GM23248 (cell line): ENCODE measurements around the gene HDGF. TPM values are rescaled to one million over a fixed set of nuclear protein-coding genes. Genes with fewer than 3 reads are reported as not detected.

Experiments used
- DNase-seq: peaks from one replicate; pipeline ENCODE4 v3.0.0-alpha.2; 2015
- H2AFZ ChIP-seq: fragments of 200-600 bp; sonication (generic); 2 replicates; pipeline ENCODE4 v1.6.1; 2016; ENCODE audit warnings: antibody characterized with exemption
- H3F3A ChIP-seq: fragments of 200-600 bp; sonication (generic); 2 replicates; pipeline ENCODE4 v1.6.1; 2016; ENCODE audit warnings: mild to moderate bottlenecking, antibody characterized with exemption, mixed run types; ENCODE audit not compliant: insufficient read depth
- H3K27ac ChIP-seq: fragments of 200-600 bp; sonication (generic); 2 replicates; pipeline ENCODE4 v1.5.1; 2016; ENCODE audit warnings: mild to moderate bottlenecking
- H3K27me3 ChIP-seq: fragments of 200-600 bp; sonication (generic); replicated peaks from 2 replicates; pipeline ENCODE4 v1.6.1; 2016; ENCODE audit warnings: mild to moderate bottlenecking; ENCODE audit not compliant: insufficient read depth
- H3K36me3 ChIP-seq: fragments of 200-600 bp; sonication (generic); 2 replicates; pipeline ENCODE4 v1.6.1; 2016; ENCODE audit warnings: low read depth, mild to moderate bottlenecking
- H3K4me1 ChIP-seq: fragments of 200-600 bp; sonication (generic); 2 replicates; pipeline ENCODE4 v1.6.1; 2016; ENCODE audit warnings: mild to moderate bottlenecking; ENCODE audit not compliant: insufficient read depth
- H3K4me2 ChIP-seq: fragments of 200-600 bp; sonication (generic); one replicate; pipeline ENCODE4 v1.6.1; 2016; ENCODE audit warnings: mild to moderate bottlenecking; ENCODE audit not compliant: unreplicated experiment
- H3K4me3 ChIP-seq: fragments of 200-600 bp; sonication (generic); 2 replicates; pipeline ENCODE4 v1.5.1; 2016; ENCODE audit warnings: mild to moderate bottlenecking
- H3K79me2 ChIP-seq: fragments of 200-600 bp; sonication (generic); 2 replicates; pipeline ENCODE4 v1.6.1; 2016; ENCODE audit warnings: mild to moderate bottlenecking; ENCODE audit not compliant: insufficient read depth
- H3K9ac ChIP-seq: fragments of 200-600 bp; sonication (generic); 2 replicates; pipeline ENCODE4 v1.6.1; 2016; ENCODE audit warnings: mild to moderate bottlenecking
- H3K9me2 ChIP-seq: fragments of 200-600 bp; sonication (generic); 2 replicates; pipeline ENCODE4 v1.6.1; 2016; ENCODE audit warnings: mixed run types, mild to moderate bottlenecking, moderate library complexity; ENCODE audit not compliant: insufficient read depth
- H3K9me3 ChIP-seq: fragments of 200-600 bp; sonication (generic); one replicate; pipeline ENCODE4 v1.6.1; 2017; ENCODE audit warnings: low read depth
- H4K20me1 ChIP-seq: fragments of 200-600 bp; sonication (generic); 2 replicates; pipeline ENCODE4 v1.6.0; 2016; ENCODE audit not compliant: insufficient read depth
- EZH2 ChIP-seq: fragments of 200-600 bp; sonication (generic); IDR thresholded peaks from 2 replicates; pipeline ENCODE4 v1.6.1; 2018; ENCODE audit warnings: antibody characterized with exemption, mild to moderate bottlenecking; ENCODE audit not compliant: insufficient read depth, poor library complexity, severe bottlenecking
- EZH2phosphoT487 ChIP-seq: fragments of 200-600 bp; sonication (generic); IDR thresholded peaks from 2 replicates; pipeline ENCODE4 v1.6.1; 2018; ENCODE audit warnings: antibody characterized with exemption, moderate library complexity, mild to moderate bottlenecking, low read depth; ENCODE audit not compliant: insufficient read depth
- WGBS, 2 experiments: methylation state at CpG; one replicate each; pipeline ENCODE4 v1.1.6; 2015 to 2017; ENCODE audit warnings: low lambda C conversion rate in 2 of 2, low coverage in 1 of 2; ENCODE audit errors: missing lambda C conversion rate in 2 of 2; 5-methylcytosine and 5-hydroxymethylcytosine counted together
- in situ Hi-C: fragments of 300-500 bp; cut with MboI; formaldehyde crosslinking; loops from 2 replicates; pipeline ENCODE4 v1.15.0; 2020
- polyA plus RNA-seq: library from polyadenylated mRNA; unstranded; fragments of >200 nt; fragmentation: Nextera tagmentation; extraction: Ambion mirVana; gene quantifications from 2 replicates; pipeline ENCODE4 v1.2.1, GENCODE V29; 2016
- total RNA-seq: library from RNA; depleted of rRNA; stranded (reverse); fragments of >200 nt; shearing (Covaris generic); gene quantifications from 2 replicates; pipeline ENCODE4 v1.2.3, GENCODE V29; 2014

HDGF gene
- total and polyA plus RNA-seq, 2 experiments from 2014 or later = 95.4 to 185 TPM

- peaks cover 7% of the 10 kb centered on the region for H3K4me1 ChIP-seq
- H3F3A ChIP-seq = peaks cover 10% of the 10 kb centered on the region
- H3K36me3 ChIP-seq = peaks cover 11% of the 10 kb centered on the region; the same call in 1 of the 2 replicates
- no peak overlapping the region for H2AFZ ChIP-seq
- H3K9me2 ChIP-seq = no peaks in the 10 kb centered on the region
- in situ Hi-C loops = no loop called here
- DNase-seq = no peak
- H4K20me1 ChIP-seq = peaks cover 13% of the 10 kb centered on the region; the same call in 1 of the 2 replicates
- no peaks in the 10 kb centered on the region for H3K27me3 ChIP-seq
- no peak overlapping the region for H3K4me3 ChIP-seq
- peaks cover 92% of the 10 kb centered on the region for H3K79me2 ChIP-seq
- H3K9me3 ChIP-seq = no peaks in the 10 kb centered on the region
- H3K27ac ChIP-seq = no peak overlapping the region
- H3K4me2 ChIP-seq = no peak overlapping the region
- WGBS, 2 experiments = 91 to 93% methylated on average over 10 of the region's 10 CpGs
- H3K9ac ChIP-seq = no peak overlapping the region
- no peak for TF ChIP-seq EZH2
- TF ChIP-seq EZH2phosphoT487 = no peak
These were observed 35.2 kb upstream of the HDGF start for GRCh38 chr1:156786640-156787039.

GRCh38 chr1:156785458-156785857 lies 34.0 kb upstream of the HDGF start:
- Histone ChIP-seq H3K79me2 (peaks cover 92% of the 10 kb centered on the region), H3K27me3 (no peaks in the 10 kb centered on the region), H3K4me2 (no peak overlapping the region), H3K36me3 (peaks cover 9% of the 10 kb centered on the region; the same call in 1 of the 2 replicates), H3K9ac (no peak overlapping the region), H3K9me3 (no peaks in the 10 kb centered on the region), H3K4me1 (peaks cover 15% of the 10 kb centered on the region), H3K27ac (no peak overlapping the region), H3K4me3 (no peak overlapping the region), H3F3A (peaks cover 18% of the 10 kb centered on the region), H4K20me1 (peaks cover 20% of the 10 kb centered on the region; the same call in 1 of the 2 replicates), H2AFZ (no peak overlapping the region), H3K9me2 (no peaks in the 10 kb centered on the region)
- no peak for TF ChIP-seq EZH2phosphoT487
- no peak for TF ChIP-seq EZH2
- 89 to 95% methylated on average over 6 of the region's 6 CpGs for WGBS, 2 experiments
- no peak for DNase-seq
- in situ Hi-C loops = no loop called here

GRCh38 chr1:156781585-156782186 lies 30.2 kb upstream of the HDGF start:
- peaks cover 25% of the 10 kb centered on the region for H3K4me1 ChIP-seq
- no peak overlapping the region for H3K4me3 ChIP-seq
- no peaks in the 10 kb centered on the region for H3K9me3 ChIP-seq
- H3F3A ChIP-seq = peaks cover 18% of the 10 kb centered on the region
- TF ChIP-seq EZH2 = no peak
- TF ChIP-seq EZH2phosphoT487 = no peak
- H2AFZ ChIP-seq = no peak overlapping the region
- peak; percentile 52 for DNase-seq
- H3K79me2 ChIP-seq = peaks cover 96% of the 10 kb centered on the region
- H3K9me2 ChIP-seq = no peaks in the 10 kb centered on the region
- peaks cover 8% of the 10 kb centered on the region; the same call in 1 of the 2 replicates for H3K36me3 ChIP-seq
- H3K4me2 ChIP-seq = no peak overlapping the region
- H3K9ac ChIP-seq = no peak overlapping the region
- H3K27ac ChIP-seq = peak overlapping the region; percentile 16
- H4K20me1 ChIP-seq = peaks cover 25% of the 10 kb centered on the region; the same call in 1 of the 2 replicates
- no peaks in the 10 kb centered on the region for H3K27me3 ChIP-seq
- in situ Hi-C loops = no loop called here

- Histone ChIP-seq H4K20me1 (peaks cover 31% of the 10 kb centered on the region), H3K4me3 (no peak overlapping the region), H2AFZ (no peak overlapping the region), H3K9me3 (no peaks in the 10 kb centered on the region), H3K79me2 (peaks cover 98% of the 10 kb centered on the region), H3K36me3 (0 out of 2 replicates have a peak, but pooled peaks cover 5% of the 10 kb centered on the region), H3K4me2 (no peak overlapping the region), H3K4me1 (peaks cover 32% of the 10 kb centered on the region), H3K9me2 (no peaks in the 10 kb centered on the region), H3F3A (peaks cover 26% of the 10 kb centered on the region), H3K27me3 (no peaks in the 10 kb centered on the region), H3K9ac (no peak overlapping the region), H3K27ac (no peak overlapping the region)
- DNase-seq = no peak
- TF ChIP-seq EZH2phosphoT487 = no peak
- no peak for TF ChIP-seq EZH2
- in situ Hi-C loops = no loop called here
- WGBS, 2 experiments = 27 to 50% methylated on average over 1 of the region's 1 CpG
These were observed 26.1 kb upstream of the HDGF start for GRCh38 chr1:156777573-156777972.
